Activated B cell treated with CpG ODN at 0.5 μM for 24 hours (primary cell): Measurements from ENCODE around the gene AQP12A. TPM values are rescaled to one million over a fixed set of nuclear protein-coding genes. Genes with fewer than 3 reads are reported as not detected.

Experiments used
- ATAC-seq: fragments of 200-7000 bp; cut with Tn5 transposase; one replicate; pipeline ENCODE4 v1.10.0; 2021; ENCODE audit warnings: low read depth, mild to moderate bottlenecking, moderate library complexity
- CTCF ChIA-PET: fragments of 350-600 bp; sonication (Branson Sonifier 250); formaldehyde crosslinking; loops from one replicate; lab custom pipeline; 2021; ENCODE audit warnings: antibody characterized with exemption; lab: Charles Lee
- POLR2A ChIA-PET: fragments of 350-600 bp; sonication (Branson Sonifier 250); formaldehyde crosslinking; loops from one replicate; lab custom pipeline; 2021; ENCODE audit warnings: antibody characterized with exemption; lab: Charles Lee
- DNase-seq: peaks from one replicate; pipeline ENCODE4 v3.0.0; 2022
- H3K27ac Mint-ChIP-seq: one replicate; pipeline ENCODE4 v1.8.0; 2020; ENCODE audit warnings: mixed read lengths
- H3K27me3 Mint-ChIP-seq: one replicate; pipeline ENCODE4 v1.8.0; 2021; ENCODE audit warnings: mixed read lengths
- H3K36me3 Mint-ChIP-seq: one replicate; pipeline ENCODE4 v1.8.0; 2021; ENCODE audit warnings: low read depth, mixed read lengths
- H3K4me1 Mint-ChIP-seq: one replicate; pipeline ENCODE4 v1.8.0; 2021; ENCODE audit warnings: mixed read lengths
- H3K4me3 Mint-ChIP-seq: one replicate; pipeline ENCODE4 v1.8.0; 2020; ENCODE audit warnings: mild to moderate bottlenecking, mixed read lengths
- H3K9me3 Mint-ChIP-seq: one replicate; pipeline ENCODE4 v1.8.0; 2020; ENCODE audit warnings: mixed read lengths
- CTCF ChIP-seq: fragments of 200-600 bp; IDR thresholded peaks from one replicate; pipeline ENCODE4 v1.8.0; 2022; ENCODE audit warnings: antibody characterized with exemption, mild to moderate bottlenecking
- intact Hi-C: fragments of 100-400 bp; cut with micrococcal nuclease; formaldehyde crosslinking; loops from one replicate; pipeline ENCODE4 v1.15.1; 2024
- total RNA-seq: library from RNA; stranded (reverse); gene quantifications from 2 replicates; pipeline ENCODE4 v1.2.3, GENCODE V29; 2022

AQP12A gene
- total RNA-seq, 1 donor from 2014 or later, result not detected

GRCh38 chr2:240732911-240733622, 41.4 kb downstream of the AQP12A start:
- intact Hi-C loops, result loop anchor here (1.0 kb wide), 1 partner anchor 219 kb away; no protein-coding TSS in a partner anchor
- no peak overlapping the region for H3K4me3 Mint-ChIP-seq
- no peaks in the 10 kb centered on the region for H3K9me3 Mint-ChIP-seq
- CTCF ChIA-PET, result interaction anchor here (1.0 kb wide), 1 partner anchor 218 kb away, joined by 4 read pairs; no protein-coding TSS in a partner anchor
- H3K4me1 Mint-ChIP-seq, result no peaks in the 10 kb centered on the region
- no peak overlapping the region for H3K27ac Mint-ChIP-seq
- TF ChIP-seq CTCF, result no peak
- no peaks in the 10 kb centered on the region for H3K36me3 Mint-ChIP-seq
- DNase-seq (no peak), ATAC-seq (no peak)
- H3K27me3 Mint-ChIP-seq, result peaks cover 3% of the 10 kb centered on the region
- POLR2A ChIA-PET, result no interaction called here

GRCh38 chr2:240733803-240734495, 42.3 kb downstream of the AQP12A start:
- Mint-ChIP-seq H3K9me3 (no peaks in the 10 kb centered on the region), H3K27me3 (peaks cover 3% of the 10 kb centered on the region), H3K27ac (no peak overlapping the region), H3K4me3 (no peak overlapping the region), H3K4me1 (no peaks in the 10 kb centered on the region), H3K36me3 (no peaks in the 10 kb centered on the region)
- no peak for TF ChIP-seq CTCF
- ATAC-seq (peak; percentile 28), DNase-seq (no peak)
- ChIA-PET POLR2A (no interaction called here), CTCF (no interaction called here)
- intact Hi-C loops, result loop anchor here (1.0 kb wide), 1 partner anchor 220 kb away; no protein-coding TSS in a partner anchor

GRCh38 chr2:240734756-240735155, 43.1 kb downstream of the AQP12A start:
- H3K27me3 Mint-ChIP-seq, result peaks cover 3% of the 10 kb centered on the region
- H3K27ac Mint-ChIP-seq, result no peak overlapping the region
- POLR2A ChIA-PET, result no interaction called here
- H3K4me1 Mint-ChIP-seq, result no peaks in the 10 kb centered on the region
- no peaks in the 10 kb centered on the region for H3K9me3 Mint-ChIP-seq
- H3K36me3 Mint-ChIP-seq, result no peaks in the 10 kb centered on the region
- TF ChIP-seq CTCF, result no peak
- intact Hi-C loops, result no loop called here
- DNase-seq (no peak), ATAC-seq (no peak)
- H3K4me3 Mint-ChIP-seq, result no peak overlapping the region
- CTCF ChIA-PET, result no interaction called here

- no peak overlapping the region for H3K4me3 Mint-ChIP-seq
- peaks cover 3% of the 10 kb centered on the region for H3K27me3 Mint-ChIP-seq
- POLR2A ChIA-PET, result no interaction called here
- H3K9me3 Mint-ChIP-seq, result no peaks in the 10 kb centered on the region
- CTCF ChIA-PET, result no interaction called here
- H3K4me1 Mint-ChIP-seq, result no peaks in the 10 kb centered on the region
- H3K27ac Mint-ChIP-seq, result no peak overlapping the region
- H3K36me3 Mint-ChIP-seq, result no peaks in the 10 kb centered on the region
- ATAC-seq (no peak), DNase-seq (no peak)
- intact Hi-C loops, result no loop called here
- TF ChIP-seq CTCF, result no peak
Observed at GRCh38 chr2:240735476-240735875, 43.8 kb downstream of the AQP12A start.
